ENCODE results near the gene TRIM8.

Gene TRIM8

DNA sequence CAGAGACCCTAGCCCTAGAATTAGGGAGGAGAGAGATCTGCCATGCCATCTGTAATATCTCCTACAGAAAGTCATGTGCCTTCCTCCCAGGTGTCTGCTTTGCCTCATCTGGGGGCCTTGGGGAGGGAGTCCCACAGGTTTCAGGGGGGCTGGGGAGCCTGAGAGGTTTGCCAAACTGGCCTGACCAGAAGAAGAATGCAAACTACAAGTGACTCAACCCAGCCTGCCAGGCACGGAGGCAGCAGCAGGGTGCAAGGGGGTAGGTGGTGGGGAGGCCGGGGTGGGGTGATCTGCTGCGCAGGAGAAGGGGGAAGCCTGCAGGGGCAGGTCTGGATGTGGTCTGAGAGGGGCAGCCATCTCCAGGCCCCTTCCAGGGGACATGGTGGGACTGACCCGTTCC is 9.6 kb upstream of the TRIM8 start:
- no peak for DNase-seq

- peak; percentile 54 to 73 for DNase-seq
Observed at GRCh38 chr10:102635377-102635776, 8.9 kb upstream of the TRIM8 start.

DNA sequence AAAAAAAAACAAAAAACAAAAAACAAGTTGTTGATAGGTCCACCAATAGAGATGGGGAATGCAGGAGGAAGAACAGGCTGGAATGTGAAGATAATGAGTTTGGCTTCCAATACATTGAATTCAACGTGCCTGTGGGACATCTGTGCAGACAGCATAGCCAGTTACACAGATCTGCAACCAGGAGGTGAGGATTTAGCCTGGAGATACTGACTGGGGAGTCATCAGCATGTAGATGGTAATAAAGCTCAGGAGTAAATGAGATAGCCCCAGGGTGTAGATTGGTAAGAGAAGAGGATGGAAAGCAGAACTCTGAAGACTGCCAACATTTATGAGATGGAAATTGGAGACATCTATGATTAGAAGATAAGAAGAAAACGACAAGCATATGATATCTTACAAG is 4.7 kb upstream of the TRIM8 start:
- DNase-seq = no peak

DNA sequence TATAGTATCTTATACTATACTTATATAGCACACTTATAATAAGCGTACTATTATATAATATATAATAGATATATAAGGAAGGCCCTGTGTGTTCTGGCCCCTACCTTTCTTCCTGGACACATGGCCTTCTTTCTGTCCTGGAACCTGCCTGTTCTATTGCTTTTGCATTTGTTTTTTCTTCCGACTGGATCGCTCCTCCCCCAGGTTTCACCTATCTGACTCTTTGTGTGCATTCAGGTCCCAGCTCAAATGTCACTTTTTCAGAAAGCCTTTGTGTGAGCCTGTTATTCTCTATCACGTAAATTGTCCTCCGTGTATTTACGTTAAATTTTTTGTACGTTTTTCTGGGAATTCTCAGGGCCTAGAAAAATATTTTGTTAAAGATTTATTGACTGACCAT is 2.9 kb upstream of the TRIM8 start:
- no peak for DNase-seq

- DNase-seq = peak; percentile 93 to 95
Observed at GRCh38 chr10:102641880-102642735, 2.2 kb upstream of the TRIM8 start.

DNA sequence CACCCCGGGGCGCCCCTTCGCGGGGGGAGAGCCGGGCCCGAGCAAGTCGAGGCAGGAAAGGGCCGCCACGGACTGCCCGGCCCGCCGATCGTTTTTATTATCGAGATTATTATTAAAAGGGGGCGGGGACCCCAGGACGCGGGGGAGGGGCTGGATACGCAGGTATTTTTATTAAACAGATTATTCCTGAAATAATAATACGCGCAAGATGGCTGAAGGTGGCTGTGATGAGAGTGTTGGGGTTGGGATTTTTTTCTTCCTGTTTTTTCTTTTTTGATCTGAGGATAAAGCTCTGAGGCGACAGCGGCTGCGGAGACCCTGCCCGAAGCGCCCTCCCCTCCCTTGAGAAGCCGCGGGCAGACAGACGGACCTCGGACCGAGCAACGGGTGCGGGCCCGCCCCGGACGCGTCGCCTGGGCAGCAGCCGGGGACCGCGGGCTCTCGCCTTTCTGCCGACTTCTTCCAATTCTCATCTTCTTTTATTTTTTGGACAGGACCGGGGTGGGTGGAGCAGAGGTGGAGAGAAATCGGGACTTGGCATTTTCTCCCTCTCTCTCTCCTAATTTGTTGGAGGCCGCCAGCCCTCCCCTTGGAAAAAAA is 1.4 kb upstream of the TRIM8 start:
- DNase-seq = peak in 1 of 2 experiments; percentile 34

GRCh38 chr10:102643336-102644065 is 778 bp upstream of the TRIM8 start:
- peak; percentile 50 to 54 for DNase-seq

DNA sequence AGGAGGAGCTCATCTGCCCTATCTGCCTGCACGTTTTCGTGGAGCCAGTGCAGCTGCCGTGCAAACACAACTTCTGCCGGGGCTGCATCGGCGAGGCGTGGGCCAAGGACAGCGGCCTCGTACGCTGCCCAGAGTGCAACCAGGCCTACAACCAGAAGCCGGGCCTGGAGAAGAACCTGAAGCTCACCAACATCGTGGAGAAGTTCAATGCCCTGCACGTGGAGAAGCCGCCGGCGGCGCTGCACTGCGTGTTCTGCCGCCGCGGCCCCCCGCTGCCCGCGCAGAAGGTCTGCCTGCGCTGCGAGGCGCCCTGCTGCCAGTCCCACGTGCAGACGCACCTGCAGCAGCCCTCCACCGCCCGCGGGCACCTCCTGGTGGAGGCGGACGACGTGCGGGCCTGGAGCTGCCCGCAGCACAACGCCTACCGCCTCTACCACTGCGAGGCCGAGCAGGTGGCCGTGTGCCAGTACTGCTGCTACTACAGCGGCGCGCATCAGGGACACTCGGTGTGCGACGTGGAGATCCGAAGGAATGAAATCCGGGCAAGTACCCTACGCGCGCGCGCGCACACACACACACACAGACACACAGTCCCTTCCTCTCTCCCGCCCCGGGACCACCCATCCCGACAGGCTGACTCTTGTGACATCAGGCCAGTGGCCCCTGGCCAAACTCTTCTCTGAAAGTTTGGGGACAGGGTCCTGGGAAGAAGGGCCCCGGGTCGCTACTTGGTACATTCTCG is 538 bp downstream of the TRIM8 start:
- peak; percentile 57 to 64 for DNase-seq

GRCh38 chr10:102645388-102645740 is 1.1 kb downstream of the TRIM8 start:
- DNase-seq = peak; percentile 67 to 77

GRCh38 chr10:102645741-102646609 is 1.7 kb downstream of the TRIM8 start:
- peak; percentile 97 to 98 for DNase-seq

GRCh38 chr10:102646610-102647442 is 2.5 kb downstream of the TRIM8 start:
- DNase-seq = peak; percentile 66 to 67

GRCh38 chr10:102647443-102648268 is 3.4 kb downstream of the TRIM8 start:
- no peak for DNase-seq

GRCh38 chr10:102648269-102648888 is 4.1 kb downstream of the TRIM8 start:
- no peak for DNase-seq

- no peak for DNase-seq
Observed at GRCh38 chr10:102648889-102649796, 4.9 kb downstream of the TRIM8 start.

GRCh38 chr10:102649797-102650654 is 5.7 kb downstream of the TRIM8 start:
- DNase-seq = no peak

DNA sequence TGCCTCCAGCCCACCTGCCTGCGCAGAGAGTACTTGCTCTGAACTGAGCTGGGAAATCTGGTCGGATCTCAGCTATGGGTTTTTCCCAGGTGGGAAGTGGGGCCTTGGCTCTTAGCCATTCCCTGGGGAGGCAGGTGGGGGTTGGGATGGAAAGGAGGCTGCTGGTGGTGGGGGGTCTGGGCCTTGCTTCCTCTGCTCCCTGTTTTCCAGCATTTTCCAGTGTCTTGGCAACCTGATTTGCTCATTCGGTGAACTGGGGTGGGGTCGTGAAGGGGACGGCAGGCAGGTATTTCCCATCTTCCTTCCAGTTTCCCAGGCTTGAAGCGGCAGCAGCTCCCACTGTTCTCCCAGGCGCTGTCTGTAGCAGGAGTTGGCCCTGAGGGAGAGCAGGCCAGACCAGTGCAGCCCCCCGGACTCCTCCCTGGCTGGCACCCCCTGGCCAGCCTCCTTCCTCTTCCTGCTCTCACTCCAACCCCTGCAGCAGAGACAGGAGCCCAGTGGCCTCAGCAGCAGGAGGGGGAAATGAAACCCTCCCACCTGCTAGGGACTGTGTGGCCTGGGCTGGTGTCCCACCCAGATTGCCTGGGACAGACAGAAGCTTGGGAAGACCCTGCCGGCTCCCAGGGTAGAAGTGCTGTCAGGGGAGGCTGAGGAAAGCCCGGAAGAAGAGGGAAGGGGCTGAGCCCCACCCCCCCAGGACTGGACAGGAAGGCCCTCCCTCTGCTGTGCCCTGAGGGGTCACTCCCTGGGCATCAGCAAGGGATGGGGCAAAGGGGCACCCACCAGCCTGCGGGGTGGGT is 6.6 kb downstream of the TRIM8 start:
- no peak for DNase-seq

Data from AML-193 (cell line).